ENCODE results near the gene AOX1.

GRCh38 chr2:200608341-200609027 is 22.7 kb downstream of the AOX1 start:
- TF ChIP-seq POLR2AphosphoS5 (IDR thresholded peaks at IDR 0.05; ENCODE audit: low read length) (no peak), CTCF (IDR thresholded peaks at IDR 0.05 in 2 of 3, conservative IDR thresholded peaks at IDR 0.05 in 1 of 3; ENCODE audit: control insufficient read depth in 2 of 3, extremely low read depth in 1 of 3, insufficient read depth in 1 of 3, low read depth in 3 of 3, low read length in 3 of 3) (no peak), E2F8 (IDR thresholded peaks at IDR 0.05; ENCODE audit: low read depth, partially characterized antibody) (no peak)

Data from GM12878 (cell line).